Peyer's patch (tissue), 4 donors: ENCODE measurements around the gene LRRC40.

Experiments used
- POLR2A ChIP-seq, 2 donors: fragments of 450-650 bp; IDR thresholded peaks; one replicate each; pipeline ENCODE4 v1.5.1; 2017; ENCODE audit warnings: antibody characterized with exemption in 2 of 2, mild to moderate bottlenecking in 2 of 2, moderate library complexity in 2 of 2
- TF ChIP-seq, protein P1 (sequence below), 6 experiments: fragments of 450-650 bp in 4 of 6; fragments of 200-600 bp in 2 of 6; sonication (generic) in 1 of 6; IDR thresholded peaks; one replicate each; pipeline ENCODE4 v1.5.1; 2017 to 2019; ENCODE audit warnings: antibody characterized with exemption in 6 of 6, mild to moderate bottlenecking in 3 of 6, moderate library complexity in 1 of 6

- no peak for TF ChIP-seq POLR2A (IDR thresholded peaks at IDR 0.05)
- TF ChIP-seq, protein P1, sequence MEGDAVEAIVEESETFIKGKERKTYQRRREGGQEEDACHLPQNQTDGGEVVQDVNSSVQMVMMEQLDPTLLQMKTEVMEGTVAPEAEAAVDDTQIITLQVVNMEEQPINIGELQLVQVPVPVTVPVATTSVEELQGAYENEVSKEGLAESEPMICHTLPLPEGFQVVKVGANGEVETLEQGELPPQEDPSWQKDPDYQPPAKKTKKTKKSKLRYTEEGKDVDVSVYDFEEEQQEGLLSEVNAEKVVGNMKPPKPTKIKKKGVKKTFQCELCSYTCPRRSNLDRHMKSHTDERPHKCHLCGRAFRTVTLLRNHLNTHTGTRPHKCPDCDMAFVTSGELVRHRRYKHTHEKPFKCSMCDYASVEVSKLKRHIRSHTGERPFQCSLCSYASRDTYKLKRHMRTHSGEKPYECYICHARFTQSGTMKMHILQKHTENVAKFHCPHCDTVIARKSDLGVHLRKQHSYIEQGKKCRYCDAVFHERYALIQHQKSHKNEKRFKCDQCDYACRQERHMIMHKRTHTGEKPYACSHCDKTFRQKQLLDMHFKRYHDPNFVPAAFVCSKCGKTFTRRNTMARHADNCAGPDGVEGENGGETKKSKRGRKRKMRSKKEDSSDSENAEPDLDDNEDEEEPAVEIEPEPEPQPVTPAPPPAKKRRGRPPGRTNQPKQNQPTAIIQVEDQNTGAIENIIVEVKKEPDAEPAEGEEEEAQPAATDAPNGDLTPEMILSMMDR (IDR thresholded peaks at IDR 0.05) = no peak
Observed at GRCh38 chr1:70101231-70101630, 104.1 kb downstream of the LRRC40 start.
